Epithelial cell of esophagus (primary cell): ENCODE measurements around the gene TRAPPC3L.

Experiments used
- DNase-seq: peaks from one replicate; pipeline ENCODE4 v3.0.0; 2010; ENCODE audit warnings: low read depth
- H3K4me3 ChIP-seq: 2 replicates; pipeline ENCODE4 v1.5.1; 2011; ENCODE audit warnings: mild to moderate bottlenecking, low read length, control low read depth
- CTCF ChIP-seq: IDR thresholded peaks from 2 replicates; pipeline ENCODE4 v1.5.1; 2011; ENCODE audit warnings: low read depth, mild to moderate bottlenecking, low read length, control low read depth, inconsistent platforms; ENCODE audit not compliant: insufficient read depth; ENCODE audit errors: missing control alignments

The TRAPPC3L gene

GRCh38 chr6:116472706-116473105, 72.8 kb downstream of the TRAPPC3L start:
- H3K4me3 ChIP-seq = no peak overlapping the region
- DNase-seq = no peak
- TF ChIP-seq CTCF = no peak

- TF ChIP-seq CTCF = no peak
- no peak overlapping the region for H3K4me3 ChIP-seq
- DNase-seq = no peak
Observed at GRCh38 chr6:116471531-116471930, 74.0 kb downstream of the TRAPPC3L start.

GRCh38 chr6:116468293-116468692, 77.2 kb downstream of the TRAPPC3L start:
- no peak overlapping the region for H3K4me3 ChIP-seq
- DNase-seq = no peak
- TF ChIP-seq CTCF = no peak

- DNase-seq = no peak
- TF ChIP-seq CTCF = no peak
- H3K4me3 ChIP-seq = no peak overlapping the region
Observed at GRCh38 chr6:116467514-116467913, 78.0 kb downstream of the TRAPPC3L start.

GRCh38 chr6:116467096-116467495, 78.4 kb downstream of the TRAPPC3L start:
- TF ChIP-seq CTCF = no peak

GRCh38 chr6:116465246-116465645, 80.2 kb downstream of the TRAPPC3L start:
- no peak for TF ChIP-seq CTCF
- no peak for DNase-seq
- H3K4me3 ChIP-seq = no peak overlapping the region

More at GRCh38 chr6:116467096-116467495, 78.4 kb downstream of the TRAPPC3L start:
- DNase-seq = no peak
- no peak overlapping the region for H3K4me3 ChIP-seq

GRCh38 chr6:116463301-116463700, 82.2 kb downstream of the TRAPPC3L start:
- no peak overlapping the region for H3K4me3 ChIP-seq
- DNase-seq = no peak
- no peak for TF ChIP-seq CTCF
